GM18498 (cell line): Measurements from ENCODE around the gene TATDN2.

Experiments
- ATAC-seq: cut with Tn5 transposase; IDR thresholded peaks from one replicate; pipeline ENCODE4 v1.9.1; 2021; ENCODE audit warnings: mild to moderate bottlenecking, moderate library complexity; ENCODE audit not compliant: unreplicated experiment

TATDN2 gene

GRCh38 chr3:10315101-10315500, 66.8 kb downstream of the TATDN2 start:
- ATAC-seq, result no peak

- ATAC-seq, result no peak
These were observed 67.6 kb downstream of the TATDN2 start for GRCh38 chr3:10315771-10316344.

- ATAC-seq, result no peak
These were observed 69.2 kb downstream of the TATDN2 start for GRCh38 chr3:10317311-10317960.

GRCh38 chr3:10317961-10318350, 69.7 kb downstream of the TATDN2 start:
- no peak for ATAC-seq

GRCh38 chr3:10319251-10319650, 71.0 kb downstream of the TATDN2 start:
- ATAC-seq, result no peak

GRCh38 chr3:10319804-10320203, 71.5 kb downstream of the TATDN2 start:
- no peak for ATAC-seq

- ATAC-seq, result no peak
These were observed 72.0 kb downstream of the TATDN2 start for GRCh38 chr3:10320320-10320677.

GRCh38 chr3:10321630-10322351, 73.5 kb downstream of the TATDN2 start:
- ATAC-seq, result no peak

GRCh38 chr3:10322352-10322710, 74.1 kb downstream of the TATDN2 start:
- no peak for ATAC-seq

GRCh38 chr3:10327592-10327991, 79.3 kb downstream of the TATDN2 start:
- ATAC-seq, result no peak

- no peak for ATAC-seq
These were observed 80.3 kb downstream of the TATDN2 start for GRCh38 chr3:10328460-10329071.

- no peak for ATAC-seq
These were observed 81.3 kb downstream of the TATDN2 start for GRCh38 chr3:10329495-10330015.

GRCh38 chr3:10330319-10330718, 82.1 kb downstream of the TATDN2 start:
- no peak for ATAC-seq
